Uterus (tissue), 4 donors: Measurements from ENCODE around the gene RUNDC3A. TPM values are rescaled to one million over a fixed set of nuclear protein-coding genes. Genes with fewer than 3 reads are reported as not detected.
"Not testable (repeated sequence)": the region's sequence is repeated elsewhere in the genome, so short reads cannot be mapped to it uniquely, and the experiment has no call there.

Experiments
- DNase-seq, 2 donors: peaks; one replicate each; pipeline ENCODE4 v3.0.0-alpha.2; 2019 to 2020
- H3K27ac ChIP-seq, 2 donors: fragments of 200-600 bp; sonication (generic); 1 replicate in 1 of 2; 2 replicates in 1 of 2; pipeline ENCODE4 v1.5.1; 2016 to 2018
- H3K27me3 ChIP-seq, 2 donors: fragments of 200-600 bp; sonication (generic); one replicate each; pipeline ENCODE4 v1.5.1; 2018 to 2019; ENCODE audit warnings: control low read depth in 1 of 2
- H3K36me3 ChIP-seq, 2 donors: fragments of 200-600 bp; sonication (generic); one replicate each; pipeline ENCODE4 v1.5.1; 2019; ENCODE audit warnings: control low read depth in 1 of 2
- H3K4me1 ChIP-seq, 2 donors: fragments of 200-600 bp; sonication (generic); one replicate each; pipeline ENCODE4 v1.5.1; 2018 to 2019; ENCODE audit warnings: control low read depth in 1 of 2
- H3K4me3 ChIP-seq, 2 donors: fragments of 200-600 bp; sonication (generic); 1 replicate in 1 of 2; 2 replicates in 1 of 2; pipeline ENCODE4 v1.5.1; 2018 to 2019; ENCODE audit warnings: mild to moderate bottlenecking in 1 of 2
- H3K9me3 ChIP-seq, 2 donors: fragments of 200-600 bp; sonication (generic); one replicate each; pipeline ENCODE4 v1.5.1; 2019; ENCODE audit warnings: control low read depth in 1 of 2
- POLR2A ChIP-seq, 2 donors: fragments of 450-650 bp; IDR thresholded peaks; one replicate each; pipeline ENCODE4 v1.6.1; 2016; ENCODE audit warnings: antibody characterized with exemption in 2 of 2, mild to moderate bottlenecking in 1 of 2, moderate library complexity in 1 of 2
- intact Hi-C: fragments of 100-400 bp; cut with DNase I; formaldehyde crosslinking; loops from one replicate; pipeline ENCODE4 v1.15.1; 2023; ENCODE audit warnings: low total_unique reads
- total RNA-seq, 4 donors: library from RNA; depleted of rRNA in 3 of 4; stranded (reverse); fragments of >200 nt in 3 of 4; gene quantifications; one replicate each; pipeline versions ENCODE4 v1.1.0 to v1.2.4, GENCODE V29; 2014 to 2023
- TF ChIP-seq, protein P1 (sequence below), 4 experiments: fragments of 200-600 bp in 2 of 4; fragments of 450-650 bp in 2 of 4; sonication (generic) in 2 of 4; IDR thresholded peaks; one replicate each; pipeline ENCODE4 v1.5.1; 2016 to 2019; ENCODE audit warnings: antibody characterized with exemption in 4 of 4, mild to moderate bottlenecking in 2 of 4, moderate library complexity in 1 of 4
- donor health status: DM: yes; HTN: yes; CAD: no.

RUNDC3A gene
- total RNA-seq, 4 donors from 2014 or later: 0.69 TPM; not detected in 3

GRCh38 chr17:44361292-44362260, 53.2 kb downstream of the RUNDC3A start:
- Histone ChIP-seq H3K36me3 (no peaks in the 10 kb centered on the region), H3K4me1 (peaks cover 4 to 7% of the 10 kb centered on the region in 2 donors), H3K4me3 (no peak overlapping the region), H3K27ac (no peak overlapping the region), H3K9me3 (no peaks in the 10 kb centered on the region), H3K27me3 (no peaks in the 10 kb centered on the region)
- intact Hi-C loops: no loop called here
- TF ChIP-seq POLR2A (IDR thresholded peaks at IDR 0.05): no peak
- TF ChIP-seq, protein P1, sequence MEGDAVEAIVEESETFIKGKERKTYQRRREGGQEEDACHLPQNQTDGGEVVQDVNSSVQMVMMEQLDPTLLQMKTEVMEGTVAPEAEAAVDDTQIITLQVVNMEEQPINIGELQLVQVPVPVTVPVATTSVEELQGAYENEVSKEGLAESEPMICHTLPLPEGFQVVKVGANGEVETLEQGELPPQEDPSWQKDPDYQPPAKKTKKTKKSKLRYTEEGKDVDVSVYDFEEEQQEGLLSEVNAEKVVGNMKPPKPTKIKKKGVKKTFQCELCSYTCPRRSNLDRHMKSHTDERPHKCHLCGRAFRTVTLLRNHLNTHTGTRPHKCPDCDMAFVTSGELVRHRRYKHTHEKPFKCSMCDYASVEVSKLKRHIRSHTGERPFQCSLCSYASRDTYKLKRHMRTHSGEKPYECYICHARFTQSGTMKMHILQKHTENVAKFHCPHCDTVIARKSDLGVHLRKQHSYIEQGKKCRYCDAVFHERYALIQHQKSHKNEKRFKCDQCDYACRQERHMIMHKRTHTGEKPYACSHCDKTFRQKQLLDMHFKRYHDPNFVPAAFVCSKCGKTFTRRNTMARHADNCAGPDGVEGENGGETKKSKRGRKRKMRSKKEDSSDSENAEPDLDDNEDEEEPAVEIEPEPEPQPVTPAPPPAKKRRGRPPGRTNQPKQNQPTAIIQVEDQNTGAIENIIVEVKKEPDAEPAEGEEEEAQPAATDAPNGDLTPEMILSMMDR (IDR thresholded peaks at IDR 0.05): no peak
- peak in 1 of 2 donors; percentile 22 for DNase-seq

- Histone ChIP-seq H3K9me3 (no peaks in the 10 kb centered on the region), H3K36me3 (no peaks in the 10 kb centered on the region), H3K27me3 (no peaks in the 10 kb centered on the region), H3K4me3 (peak overlapping the region in 1 of 2 donors; percentile 56), H3K4me1 (peaks cover 4 to 7% of the 10 kb centered on the region in 2 donors), H3K27ac (peak overlapping the region; percentile 58 to 63)
- intact Hi-C loops: no loop called here
- no peak for TF ChIP-seq POLR2A (IDR thresholded peaks at IDR 0.05)
- TF ChIP-seq, protein P1 (IDR thresholded peaks at IDR 0.05): no peak
- DNase-seq: peak in 1 of 2 donors; percentile 22
Observed at GRCh38 chr17:44362459-44362948, 54.1 kb downstream of the RUNDC3A start.

- DNase-seq: peak in 1 of 2 donors; percentile 33
- intact Hi-C loops: no loop called here
- Histone ChIP-seq H3K4me3 (peak overlapping the region; percentile 39 to 56), H3K4me1 (peaks cover 4 to 7% of the 10 kb centered on the region in 2 donors), H3K27me3 (no peaks in the 10 kb centered on the region), H3K27ac (peak overlapping the region; percentile 58 to 63), H3K9me3 (no peaks in the 10 kb centered on the region), H3K36me3 (no peaks in the 10 kb centered on the region)
- TF ChIP-seq POLR2A (IDR thresholded peaks at IDR 0.05): no peak
- TF ChIP-seq, protein P1 (IDR thresholded peaks at IDR 0.05): no peak
Observed at GRCh38 chr17:44362949-44363612, 54.7 kb downstream of the RUNDC3A start.

DNA sequence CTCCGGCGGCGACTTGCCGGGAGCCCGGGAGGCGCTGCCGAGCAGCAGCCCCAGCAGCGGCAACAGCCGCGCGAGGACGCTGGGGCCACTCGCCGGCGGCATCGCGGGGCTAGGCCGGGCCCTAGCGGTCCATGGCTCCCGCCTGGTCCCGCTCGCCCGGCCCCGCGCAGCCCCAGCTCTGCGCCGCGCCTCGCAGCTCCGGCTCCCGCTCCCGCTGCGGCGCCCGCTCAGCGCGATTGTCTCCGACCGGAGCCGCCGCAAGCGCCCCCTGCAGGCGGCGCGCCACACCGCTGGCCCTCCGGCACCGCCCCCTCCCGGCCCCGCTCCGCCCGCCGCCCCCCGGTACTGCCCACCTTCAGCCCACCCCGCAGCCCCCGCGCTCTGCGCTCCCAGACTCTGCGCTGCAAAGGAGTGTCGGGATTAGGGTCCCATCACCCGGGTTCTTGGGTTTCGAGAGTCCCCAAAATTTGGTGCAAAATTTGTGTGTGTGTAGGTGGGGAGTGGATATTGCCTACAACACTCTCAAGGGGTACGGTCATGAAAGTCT, 55.3 kb downstream of the RUNDC3A start, which contains the start of gene FAM171A2:
FAM171A2 (minus strand) TSS at position 241 of the 547 bp plus-strand sequence; CDS start at position 102, 139 bp downstream.
- H3K4me1 ChIP-seq: peaks cover 4 to 7% of the 10 kb centered on the region in 2 donors
- peak in 1 of 2 donors; percentile 65 for DNase-seq
- intact Hi-C loops: no loop called here
- peak within 1 kb of the TSS; percentile 58 to 63 for H3K27ac ChIP-seq
- TF ChIP-seq, protein P1 (IDR thresholded peaks at IDR 0.05): peak; percentile 35 to 94 (median 79)
- peak in 1 of 2 donors; percentile 58 for TF ChIP-seq POLR2A (IDR thresholded peaks at IDR 0.05)
- H3K9me3 ChIP-seq: no peaks in the 10 kb centered on the region
- H3K4me3 ChIP-seq: peak within 1 kb of the TSS; percentile 39 to 56
- H3K27me3 ChIP-seq: no peaks in the 10 kb centered on the region
- H3K36me3 ChIP-seq: no peaks in the 10 kb centered on the region

- H3K9me3 ChIP-seq, H3K4me1 ChIP-seq, H3K27ac ChIP-seq, H3K36me3 ChIP-seq, H3K27me3 ChIP-seq, intact Hi-C loops, H3K4me3 ChIP-seq, DNase-seq: not testable (repeated sequence)
Observed at GRCh38 chr17:44365051-44365450, 56.6 kb downstream of the RUNDC3A start.
